Nephron (organoid): Measurements from ENCODE around the gene ICE1.

Experiments used
- H3K27ac Mint-ChIP-seq, 3 experiments: 2 replicates each; pipeline ENCODE4 v1.8.0; 2020; ENCODE audit warnings: mixed read lengths in 3 of 3, mild to moderate bottlenecking in 2 of 3, moderate library complexity in 1 of 3
- H3K27me3 Mint-ChIP-seq: 2 replicates; pipeline ENCODE4 v1.8.0; 2021; ENCODE audit warnings: low read depth, mild to moderate bottlenecking, moderate library complexity, mixed read lengths
- H3K36me3 Mint-ChIP-seq: 2 replicates; pipeline ENCODE4 v1.8.0; 2020; ENCODE audit warnings: low read depth, mixed read lengths
- H3K4me1 Mint-ChIP-seq: 2 replicates; pipeline ENCODE4 v1.8.0; 2020; ENCODE audit warnings: mixed read lengths
- H3K4me3 Mint-ChIP-seq, 3 experiments: 2 replicates each; pipeline ENCODE4 v1.8.0; 2020; ENCODE audit warnings: mild to moderate bottlenecking in 3 of 3, mixed read lengths in 3 of 3, moderate library complexity in 2 of 3
- H3K9me3 Mint-ChIP-seq: 2 replicates; pipeline ENCODE4 v1.8.0; 2020; ENCODE audit warnings: mixed read lengths
- CTCF ChIP-seq, 3 experiments: fragments of 200-600 bp; sonication (generic); IDR thresholded peaks; one replicate each; pipeline ENCODE4 v1.5.0; 2021; ENCODE audit warnings: antibody characterized with exemption in 3 of 3; ENCODE audit not compliant: unreplicated experiment in 3 of 3

ICE1 gene

GRCh38 chr5:5494489-5495402 lies 72.3 kb downstream of the ICE1 start:
- Mint-ChIP-seq H3K4me1 (peaks cover 24% of the 10 kb centered on the region), H3K9me3 (no peaks in the 10 kb centered on the region), H3K27ac (no peak overlapping the region), H3K27me3 (peaks cover 12% of the 10 kb centered on the region), H3K4me3 (peak overlapping the region in 2 of 3 experiments; percentile 35 to 62), H3K36me3 (no peaks in the 10 kb centered on the region)
- TF ChIP-seq CTCF (IDR thresholded peaks at IDR 0.05; ENCODE audit: unreplicated experiment in 3 of 3) = no peak

GRCh38 chr5:5497152-5497788 lies 74.8 kb downstream of the ICE1 start:
- Mint-ChIP-seq H3K4me3 (peak overlapping the region in 1 of 3 experiments; percentile 41), H3K9me3 (peaks cover under 1% of the 10 kb centered on the region), H3K36me3 (no peaks in the 10 kb centered on the region), H3K27me3 (peaks cover 9% of the 10 kb centered on the region), H3K4me1 (peaks cover 24% of the 10 kb centered on the region), H3K27ac (peak overlapping the region in 2 of 3 experiments; percentile 43 to 69)
- peak; percentile 85 to 89 (median 87) for TF ChIP-seq CTCF (IDR thresholded peaks at IDR 0.05; ENCODE audit: unreplicated experiment in 3 of 3)

- no peak overlapping the region for H3K4me3 Mint-ChIP-seq
- H3K9me3 Mint-ChIP-seq = peaks cover 15% of the 10 kb centered on the region
- peaks cover 9% of the 10 kb centered on the region for H3K27me3 Mint-ChIP-seq
- TF ChIP-seq CTCF (IDR thresholded peaks at IDR 0.05; ENCODE audit: unreplicated experiment in 3 of 3) = no peak
- peaks cover 15% of the 10 kb centered on the region for H3K4me1 Mint-ChIP-seq
- no peak overlapping the region for H3K27ac Mint-ChIP-seq
- no peaks in the 10 kb centered on the region for H3K36me3 Mint-ChIP-seq
Observed at GRCh38 chr5:5499442-5499841, 77.0 kb downstream of the ICE1 start.

- H3K27me3 Mint-ChIP-seq = no peaks in the 10 kb centered on the region
- H3K4me1 Mint-ChIP-seq = no peaks in the 10 kb centered on the region
- no peaks in the 10 kb centered on the region for H3K36me3 Mint-ChIP-seq
- no peak overlapping the region for H3K27ac Mint-ChIP-seq
- H3K9me3 Mint-ChIP-seq = peaks cover 20% of the 10 kb centered on the region
- no peak for TF ChIP-seq CTCF (IDR thresholded peaks at IDR 0.05; ENCODE audit: unreplicated experiment in 3 of 3)
- no peak overlapping the region for H3K4me3 Mint-ChIP-seq
Observed at GRCh38 chr5:5504325-5504724, 81.8 kb downstream of the ICE1 start.

- H3K27ac Mint-ChIP-seq = no peak overlapping the region
- no peak overlapping the region for H3K4me3 Mint-ChIP-seq
- peaks cover 20% of the 10 kb centered on the region for H3K9me3 Mint-ChIP-seq
- H3K4me1 Mint-ChIP-seq = no peaks in the 10 kb centered on the region
- no peak for TF ChIP-seq CTCF (IDR thresholded peaks at IDR 0.05; ENCODE audit: unreplicated experiment in 3 of 3)
- H3K27me3 Mint-ChIP-seq = no peaks in the 10 kb centered on the region
- no peaks in the 10 kb centered on the region for H3K36me3 Mint-ChIP-seq
Observed at GRCh38 chr5:5505815-5506214, 83.3 kb downstream of the ICE1 start.
